DND-41 (cell line): ENCODE data around the gene LRRC74B.

Experiments used
- EZH2 ChIP-seq: IDR thresholded peaks from 3 replicates; pipeline ENCODE4 v1.6.1; 2012; ENCODE audit warnings: borderline replicate concordance, low read depth, mild to moderate bottlenecking, moderate library complexity, low read length, inconsistent platforms; ENCODE audit not compliant: severe bottlenecking
- TF ChIP-seq, protein P1 (sequence below): IDR thresholded peaks from 2 replicates; pipeline ENCODE4 v1.5.1; 2012; ENCODE audit warnings: borderline replicate concordance, low read length, moderate library complexity, mild to moderate bottlenecking; ENCODE audit not compliant: poor library complexity, severe bottlenecking; ENCODE audit errors: extremely low read depth

- TF ChIP-seq, protein P1, sequence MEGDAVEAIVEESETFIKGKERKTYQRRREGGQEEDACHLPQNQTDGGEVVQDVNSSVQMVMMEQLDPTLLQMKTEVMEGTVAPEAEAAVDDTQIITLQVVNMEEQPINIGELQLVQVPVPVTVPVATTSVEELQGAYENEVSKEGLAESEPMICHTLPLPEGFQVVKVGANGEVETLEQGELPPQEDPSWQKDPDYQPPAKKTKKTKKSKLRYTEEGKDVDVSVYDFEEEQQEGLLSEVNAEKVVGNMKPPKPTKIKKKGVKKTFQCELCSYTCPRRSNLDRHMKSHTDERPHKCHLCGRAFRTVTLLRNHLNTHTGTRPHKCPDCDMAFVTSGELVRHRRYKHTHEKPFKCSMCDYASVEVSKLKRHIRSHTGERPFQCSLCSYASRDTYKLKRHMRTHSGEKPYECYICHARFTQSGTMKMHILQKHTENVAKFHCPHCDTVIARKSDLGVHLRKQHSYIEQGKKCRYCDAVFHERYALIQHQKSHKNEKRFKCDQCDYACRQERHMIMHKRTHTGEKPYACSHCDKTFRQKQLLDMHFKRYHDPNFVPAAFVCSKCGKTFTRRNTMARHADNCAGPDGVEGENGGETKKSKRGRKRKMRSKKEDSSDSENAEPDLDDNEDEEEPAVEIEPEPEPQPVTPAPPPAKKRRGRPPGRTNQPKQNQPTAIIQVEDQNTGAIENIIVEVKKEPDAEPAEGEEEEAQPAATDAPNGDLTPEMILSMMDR, result no peak
- TF ChIP-seq EZH2, result no peak
Measured at GRCh38 chr22:21055880-21056319, 10.2 kb downstream of the LRRC74B start.
